RPMI7951 (cell line): ENCODE measurements around the gene MINDY2. TPM values are rescaled to one million over a fixed set of nuclear protein-coding genes. Genes with fewer than 3 reads are reported as not detected.
"Not testable (repeated sequence)": the region's sequence is repeated elsewhere in the genome, so short reads cannot be mapped to it uniquely, and the experiment has no call there.

ENCODE experiments used
- DNase-seq: peaks from one replicate; pipeline ENCODE4 v3.0.0-alpha.2; 2012; ENCODE audit warnings: low read depth
- total RNA-seq: library from RNA; depleted of rRNA; stranded (reverse); fragments of >200 nt; shearing (Covaris generic); gene quantifications from 2 replicates; pipeline ENCODE4 v1.2.3, GENCODE V29; 2014

Gene MINDY2
- total RNA-seq, 1 experiment from 2014 or later = 16.6 TPM

- DNase-seq = no peak
Observed at GRCh38 chr15:58752716-58753115, 18.4 kb upstream of the MINDY2 start.

- DNase-seq = no peak
Observed at GRCh38 chr15:58755350-58755749, 15.8 kb upstream of the MINDY2 start.

GRCh38 chr15:58755956-58756355 lies 15.1 kb upstream of the MINDY2 start:
- peak; percentile 37 for DNase-seq

GRCh38 chr15:58758141-58758540 lies 13.0 kb upstream of the MINDY2 start:
- DNase-seq = peak; percentile 45

GRCh38 chr15:58760385-58761009 lies 10.6 kb upstream of the MINDY2 start:
- no peak for DNase-seq

GRCh38 chr15:58761010-58761388 lies 10.1 kb upstream of the MINDY2 start:
- DNase-seq = no peak

- no peak for DNase-seq
Observed at GRCh38 chr15:58762285-58762684, 8.8 kb upstream of the MINDY2 start.

- no peak for DNase-seq
Observed at GRCh38 chr15:58762731-58763130, 8.4 kb upstream of the MINDY2 start.

GRCh38 chr15:58764468-58764867 lies 6.6 kb upstream of the MINDY2 start:
- DNase-seq = no peak

GRCh38 chr15:58766290-58766689 lies 4.8 kb upstream of the MINDY2 start:
- no peak for DNase-seq

GRCh38 chr15:58768601-58769004 lies 2.5 kb upstream of the MINDY2 start:
- DNase-seq = not testable (repeated sequence)

- no peak for DNase-seq
Observed at GRCh38 chr15:58770519-58770856, 614 bp upstream of the MINDY2 start.

GRCh38 chr15:58771621-58772250 lies 634 bp downstream of the MINDY2 start:
- peak; percentile 32 for DNase-seq

- peak; percentile 27 for DNase-seq
Observed at GRCh38 chr15:58773024-58773423, 1.9 kb downstream of the MINDY2 start.

GRCh38 chr15:58775402-58775801 lies 4.3 kb downstream of the MINDY2 start:
- no peak for DNase-seq

- no peak for DNase-seq
Observed at GRCh38 chr15:58777107-58777506, 6.0 kb downstream of the MINDY2 start.

GRCh38 chr15:58779554-58779953 lies 8.5 kb downstream of the MINDY2 start:
- DNase-seq = no peak

GRCh38 chr15:58785355-58785754 lies 14.3 kb downstream of the MINDY2 start:
- DNase-seq = no peak

GRCh38 chr15:58788056-58788710 lies 17.1 kb downstream of the MINDY2 start:
- DNase-seq = no peak

GRCh38 chr15:58793862-58794261 lies 22.8 kb downstream of the MINDY2 start:
- no peak for DNase-seq

- no peak for DNase-seq
Observed at GRCh38 chr15:58795825-58796224, 24.7 kb downstream of the MINDY2 start.

- no peak for DNase-seq
Observed at GRCh38 chr15:58797505-58797904, 26.4 kb downstream of the MINDY2 start.

- DNase-seq = no peak
Observed at GRCh38 chr15:58805095-58805494, 34.0 kb downstream of the MINDY2 start.
